B cell (primary cell): ENCODE results near the gene TENT5C. TPM values are rescaled to one million over a fixed set of nuclear protein-coding genes. Genes with fewer than 3 reads are reported as not detected.

ENCODE experiments used
- ATAC-seq: fragments of 200-7000 bp; cut with Tn5 transposase; one replicate; pipeline ENCODE4 v1.10.0; 2021; ENCODE audit warnings: low read depth, mild to moderate bottlenecking, moderate number of reproducible peaks, moderate library complexity
- CTCF ChIA-PET: fragments of 350-600 bp; sonication (Branson Sonifier 250); formaldehyde crosslinking; loops from one replicate; lab custom pipeline; 2021; ENCODE audit warnings: antibody characterized with exemption, inconsistent platforms; lab: Charles Lee
- POLR2A ChIA-PET: fragments of 350-600 bp; sonication (Branson Sonifier 250); formaldehyde crosslinking; loops from one replicate; lab custom pipeline; 2021; ENCODE audit warnings: antibody characterized with exemption; lab: Charles Lee
- DNase-seq: peaks from one replicate; pipeline ENCODE4 v3.0.0; 2013
- H2AFZ ChIP-seq: 2 replicates; pipeline ENCODE4 v1.6.1; 2012; ENCODE audit warnings: mild to moderate bottlenecking, low read depth, low read length; ENCODE audit not compliant: insufficient read depth, poor library complexity, severe bottlenecking
- H3K27ac ChIP-seq, 2 donors: 1 replicate in 1 of 2; 2 replicates in 1 of 2; pipeline ENCODE4 v1.5.1; 2012 to 2013; ENCODE audit warnings: low read length in 2 of 2, mild to moderate bottlenecking in 2 of 2, moderate library complexity in 1 of 2
- H3K27me3 ChIP-seq, 4 experiments: fragments of 200-600 bp in 1 of 4; sonication (generic) in 1 of 4; replicated peaks in 1 of 4; 1 replicate in 2 of 4; 2 replicates in 2 of 4; pipeline versions ENCODE4 v1.6.1 to v1.7.0; 2013 to 2016; ENCODE audit warnings: low read length in 3 of 4, mild to moderate bottlenecking in 2 of 4, mixed read lengths in 1 of 4, moderate library complexity in 1 of 4; ENCODE audit not compliant: insufficient read depth in 4 of 4, control insufficient read depth in 3 of 4; ENCODE audit errors: control extremely low read depth in 1 of 4
- H3K36me3 ChIP-seq, 2 experiments: replicated peaks in 1 of 2; 1 replicate in 1 of 2; 2 replicates in 1 of 2; pipeline versions ENCODE4 v1.6.1 to v1.7.1; 2013; ENCODE audit warnings: low read length in 1 of 2; ENCODE audit not compliant: insufficient read depth in 2 of 2, control insufficient read depth in 1 of 2; ENCODE audit errors: control extremely low read depth in 1 of 2, extremely low read depth in 1 of 2
- H3K4me1 ChIP-seq, 2 donors: fragments of 200-600 bp in 1 of 2; sonication (generic) in 1 of 2; 1 replicate in 1 of 2; 2 replicates in 1 of 2; pipeline versions ENCODE4 v1.5.1 to v1.6.1; 2013 to 2017; ENCODE audit warnings: low read length in 2 of 2; ENCODE audit not compliant: control insufficient read depth in 2 of 2, insufficient read depth in 2 of 2
- H3K4me2 ChIP-seq: replicated peaks from 2 replicates; pipeline ENCODE3; 2012; ENCODE audit warnings: mild to moderate bottlenecking, low read depth, low read length; ENCODE audit not compliant: poor library complexity, severe bottlenecking
- H3K4me3 ChIP-seq, 5 experiments: fragments of 200-600 bp in 1 of 5; sonication (generic) in 1 of 5; 1 replicate in 3 of 5; 2 replicates in 2 of 5; pipeline versions ENCODE4 v1.5.1 to v1.7.0; 2011 to 2016; ENCODE audit warnings: low read length in 4 of 5, mild to moderate bottlenecking in 4 of 5, low read depth in 2 of 5, control low read depth in 1 of 5, moderate library complexity in 1 of 5; ENCODE audit not compliant: insufficient read depth in 1 of 5; ENCODE audit errors: control extremely low read depth in 1 of 5, extremely low read depth in 1 of 5
- H3K79me2 ChIP-seq: fragments of 200-600 bp; sonication (generic); one replicate; pipeline ENCODE4 v1.6.0; 2016; ENCODE audit warnings: low read length; ENCODE audit not compliant: control insufficient read depth, insufficient read depth
- H3K9ac ChIP-seq: fragments of 200-600 bp; sonication (generic); 2 replicates; pipeline ENCODE4 v1.6.1; 2017; ENCODE audit warnings: mild to moderate bottlenecking, low read length, moderate library complexity
- H3K9me3 ChIP-seq, 3 donors: one replicate each; pipeline versions ENCODE4 v1.6.1 to v1.7.1; 2013; ENCODE audit warnings: low read length in 2 of 3; ENCODE audit not compliant: control insufficient read depth in 2 of 3, insufficient read depth in 1 of 3; ENCODE audit errors: control extremely low read depth in 1 of 3
- H4K20me1 ChIP-seq: 2 replicates; pipeline ENCODE4 v1.6.0; 2012; ENCODE audit warnings: mild to moderate bottlenecking, low read length; ENCODE audit not compliant: insufficient read depth, control insufficient read depth, poor library complexity, severe bottlenecking
- H3K27ac Mint-ChIP-seq: one replicate; pipeline ENCODE4 v1.8.0; 2021; ENCODE audit warnings: mixed read lengths
- H3K27me3 Mint-ChIP-seq: one replicate; pipeline ENCODE4 v1.8.0; 2021; ENCODE audit warnings: mixed read lengths
- H3K4me1 Mint-ChIP-seq: one replicate; pipeline ENCODE4 v1.8.0; 2021; ENCODE audit warnings: mixed read lengths
- H3K4me3 Mint-ChIP-seq: one replicate; pipeline ENCODE4 v1.8.0; 2021; ENCODE audit warnings: mixed read lengths
- H3K9me3 Mint-ChIP-seq: one replicate; pipeline ENCODE4 v1.8.0; 2022; ENCODE audit warnings: mixed read lengths; ENCODE audit not compliant: insufficient read depth
- EZH2 ChIP-seq: IDR thresholded peaks from 2 replicates; pipeline ENCODE4 v1.6.1; 2012; ENCODE audit warnings: borderline replicate concordance, low read depth, mild to moderate bottlenecking, moderate library complexity, low read length; ENCODE audit not compliant: insufficient read depth, poor library complexity, severe bottlenecking
- WGBS: methylation state at CpG from one replicate; pipeline ENCODE4 v1.1.5; 2013; ENCODE audit warnings: missing lambda C conversion rate; ENCODE audit not compliant: insufficient coverage; 5-methylcytosine and 5-hydroxymethylcytosine counted together
- intact Hi-C: fragments of 100-400 bp; cut with micrococcal nuclease; formaldehyde crosslinking; loops from one replicate; pipeline ENCODE4 v1.10.0; 2022
- polyA plus RNA-seq: library from polyadenylated mRNA; depleted of rRNA; stranded (reverse); fragments of >200 nt; gene quantifications from 2 replicates; pipeline ENCODE4 v1.2.3, GENCODE V29; 2012
- total RNA-seq, 2 donors: library from RNA; stranded (reverse); fragments of 120-200 nt in 1 of 2; gene quantifications; 1 replicate in 1 of 2; 2 replicates in 1 of 2; pipeline versions ENCODE4 v1.2.3 to v1.2.4, GENCODE V29; 2013 to 2022
- TF ChIP-seq, protein P1 (sequence below): fragments of 200-600 bp; IDR thresholded peaks from one replicate; pipeline ENCODE4 v1.8.0; 2022; ENCODE audit warnings: antibody characterized with exemption, mild to moderate bottlenecking

Gene TENT5C
- total and polyA plus RNA-seq, 2 donors (not counting 1 experiment from before 2014, with no cell fraction given): 65.4 to 112 TPM

DNA sequence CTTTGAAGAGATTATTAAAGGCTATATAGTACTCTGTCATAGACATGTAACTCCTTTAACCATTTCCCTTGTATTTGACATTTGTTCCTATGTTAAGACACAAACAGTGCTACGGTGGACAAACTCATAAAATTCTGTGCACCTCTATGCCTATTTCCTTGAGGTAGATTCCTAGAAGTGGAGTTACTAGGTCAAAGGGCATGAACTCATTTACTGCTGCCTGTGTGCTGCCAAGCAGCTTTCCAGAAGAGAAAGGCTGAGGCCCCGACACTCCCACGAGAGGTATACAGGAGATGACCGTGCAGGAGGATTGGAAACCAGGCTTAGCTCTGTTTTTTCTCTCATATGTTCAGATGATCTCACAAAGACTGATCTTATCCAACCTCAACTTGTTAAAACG lies 34.4 kb upstream of the TENT5C start:
- Mint-ChIP-seq H3K27me3 (no peaks in the 10 kb centered on the region), H3K9me3 (no peaks in the 10 kb centered on the region), H3K4me1 (peaks cover 29% of the 10 kb centered on the region), H3K4me3 (no peak overlapping the region), H3K27ac (no peak overlapping the region)
- intact Hi-C loops: no loop called here
- no peak for TF ChIP-seq EZH2
- TF ChIP-seq, protein P1, sequence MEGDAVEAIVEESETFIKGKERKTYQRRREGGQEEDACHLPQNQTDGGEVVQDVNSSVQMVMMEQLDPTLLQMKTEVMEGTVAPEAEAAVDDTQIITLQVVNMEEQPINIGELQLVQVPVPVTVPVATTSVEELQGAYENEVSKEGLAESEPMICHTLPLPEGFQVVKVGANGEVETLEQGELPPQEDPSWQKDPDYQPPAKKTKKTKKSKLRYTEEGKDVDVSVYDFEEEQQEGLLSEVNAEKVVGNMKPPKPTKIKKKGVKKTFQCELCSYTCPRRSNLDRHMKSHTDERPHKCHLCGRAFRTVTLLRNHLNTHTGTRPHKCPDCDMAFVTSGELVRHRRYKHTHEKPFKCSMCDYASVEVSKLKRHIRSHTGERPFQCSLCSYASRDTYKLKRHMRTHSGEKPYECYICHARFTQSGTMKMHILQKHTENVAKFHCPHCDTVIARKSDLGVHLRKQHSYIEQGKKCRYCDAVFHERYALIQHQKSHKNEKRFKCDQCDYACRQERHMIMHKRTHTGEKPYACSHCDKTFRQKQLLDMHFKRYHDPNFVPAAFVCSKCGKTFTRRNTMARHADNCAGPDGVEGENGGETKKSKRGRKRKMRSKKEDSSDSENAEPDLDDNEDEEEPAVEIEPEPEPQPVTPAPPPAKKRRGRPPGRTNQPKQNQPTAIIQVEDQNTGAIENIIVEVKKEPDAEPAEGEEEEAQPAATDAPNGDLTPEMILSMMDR: no peak
- no peak for DNase-seq
- Histone ChIP-seq H3K9me3 (no peaks in the 10 kb centered on the region), H3K79me2 (no peaks in the 10 kb centered on the region), H4K20me1 (no peaks in the 10 kb centered on the region), H3K27ac (no peak overlapping the region), H3K36me3 (no peaks in the 10 kb centered on the region), H3K4me3 (no peak overlapping the region), H3K4me1 (peaks cover 17 to 21% of the 10 kb centered on the region in 2 donors), H3K27me3 (no peaks in the 10 kb centered on the region), H3K9ac (no peak overlapping the region), H3K4me2 (no peak overlapping the region), H2AFZ (no peak overlapping the region)
- 100% methylated on average over 2 of the region's 5 CpGs for WGBS
- CTCF ChIA-PET: interaction anchor here (1.0 to 2.1 kb wide), 4 partner anchors 14 to 104 kb away, joined by 3 to 9 read pairs (median 4); no protein-coding TSS in a partner anchor
- POLR2A ChIA-PET: no interaction called here
- ATAC-seq: no peak

DNA sequence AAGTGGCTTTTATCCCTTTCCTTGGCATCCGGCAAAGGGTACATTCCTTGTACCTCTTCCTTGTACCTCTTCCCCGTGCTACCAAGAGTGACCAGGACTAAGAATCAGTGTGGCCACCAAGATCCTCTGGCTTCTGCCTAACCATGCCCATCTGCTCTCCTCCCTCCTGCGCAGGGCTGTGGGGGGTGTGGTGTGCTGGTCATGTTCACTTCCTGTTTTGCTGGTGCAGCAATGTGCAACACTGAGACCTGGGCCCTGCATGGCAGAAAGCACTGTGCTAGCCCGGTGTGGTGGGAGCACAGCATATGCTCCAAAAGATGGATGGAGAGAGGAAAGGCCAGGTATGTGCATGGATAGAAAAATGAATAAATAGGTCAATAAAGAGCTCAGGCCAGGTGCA lies 33.3 kb upstream of the TENT5C start:
- no peak overlapping the region for H3K4me3 ChIP-seq
- no peaks in the 10 kb centered on the region for H3K27me3 Mint-ChIP-seq
- CTCF ChIA-PET: interaction anchor here (1.7 to 2.1 kb wide), 2 partner anchors 38 to 102 kb away, joined by 7 to 9 read pairs; no protein-coding TSS in a partner anchor
- H3K36me3 ChIP-seq: no peaks in the 10 kb centered on the region
- peaks cover 29% of the 10 kb centered on the region for H3K4me1 Mint-ChIP-seq
- H3K9ac ChIP-seq: no peak overlapping the region
- peak overlapping the region; percentile 54 for H3K4me2 ChIP-seq
- H2AFZ ChIP-seq: peak overlapping the region; percentile 53
- no peak for TF ChIP-seq EZH2
- TF ChIP-seq, protein P1: no peak
- WGBS: 50% methylated on average over 2 of the region's 4 CpGs
- peaks cover 17 to 21% of the 10 kb centered on the region in 2 donors for H3K4me1 ChIP-seq
- no peaks in the 10 kb centered on the region for H3K79me2 ChIP-seq
- no peaks in the 10 kb centered on the region for H3K27me3 ChIP-seq
- H3K27ac ChIP-seq: no peak overlapping the region
- no peaks in the 10 kb centered on the region for H3K9me3 Mint-ChIP-seq
- POLR2A ChIA-PET: no interaction called here
- H3K9me3 ChIP-seq: no peaks in the 10 kb centered on the region
- no peaks in the 10 kb centered on the region for H4K20me1 ChIP-seq
- peak; percentile 68 for DNase-seq
- H3K4me3 Mint-ChIP-seq: peak overlapping the region; percentile 43
- peak overlapping the region; percentile 66 for H3K27ac Mint-ChIP-seq
- intact Hi-C loops: no loop called here
- ATAC-seq: peak; percentile 96
